Ishikawa (cell line): ENCODE measurements around the gene FRMPD4.

Source experiments
- CEBPB ChIP-seq: IDR thresholded peaks from 2 replicates; pipeline ENCODE4 v1.6.1; 2012
- CREB1 ChIP-seq: IDR thresholded peaks from 2 replicates; pipeline ENCODE4 v1.6.1; 2012; ENCODE audit warnings: low read depth
- EGR1 ChIP-seq: IDR thresholded peaks from 2 replicates; pipeline ENCODE4 v1.6.1; 2012
- EP300 ChIP-seq: IDR thresholded peaks from 2 replicates; pipeline ENCODE4 v1.6.1; 2012; ENCODE audit warnings: borderline replicate concordance
- FOXM1 ChIP-seq: IDR thresholded peaks from 2 replicates; pipeline ENCODE4 v1.6.1; 2012; ENCODE audit warnings: low read depth, borderline replicate concordance
- MAX ChIP-seq: IDR thresholded peaks from 2 replicates; pipeline ENCODE4 v1.6.1; 2012
- NFIC ChIP-seq: IDR thresholded peaks from 2 replicates; pipeline ENCODE4 v1.6.1; 2012
- RAD21 ChIP-seq: IDR thresholded peaks from 2 replicates; pipeline ENCODE4 v1.6.1; 2012; ENCODE audit warnings: low read depth
- REST ChIP-seq: IDR thresholded peaks from 2 replicates; pipeline ENCODE4 v1.6.1; 2012; ENCODE audit warnings: low read depth, mild to moderate bottlenecking
- TAF1 ChIP-seq: IDR thresholded peaks from 2 replicates; pipeline ENCODE4 v1.6.1; 2012; ENCODE audit warnings: low read depth, mild to moderate bottlenecking
- TCF12 ChIP-seq: IDR thresholded peaks from 2 replicates; pipeline ENCODE4 v1.6.1; 2012; ENCODE audit warnings: low read depth
- TEAD4 ChIP-seq: IDR thresholded peaks from 2 replicates; pipeline ENCODE4 v1.6.1; 2012
- YY1 ChIP-seq: IDR thresholded peaks from 2 replicates; pipeline ENCODE4 v1.6.1; 2012; ENCODE audit warnings: low read depth
- ZBTB7A ChIP-seq: IDR thresholded peaks from 2 replicates; pipeline ENCODE4 v1.6.1; 2012; ENCODE audit warnings: low read depth
- TF ChIP-seq, protein P1 (sequence below): IDR thresholded peaks from 2 replicates; pipeline ENCODE4 v1.6.1; 2012

FRMPD4 gene

GRCh38 chrX:12400218-12400617, 261.9 kb downstream of the FRMPD4 start:
- TF ChIP-seq ZBTB7A: no peak
- TF ChIP-seq EP300: no peak
- TF ChIP-seq TAF1: no peak
- no peak for TF ChIP-seq CEBPB
- no peak for TF ChIP-seq CREB1
- no peak for TF ChIP-seq FOXM1
- no peak for TF ChIP-seq EGR1
- TF ChIP-seq TCF12: no peak
- TF ChIP-seq MAX: no peak
- TF ChIP-seq NFIC: no peak
- TF ChIP-seq RAD21: no peak
- TF ChIP-seq, protein P1, sequence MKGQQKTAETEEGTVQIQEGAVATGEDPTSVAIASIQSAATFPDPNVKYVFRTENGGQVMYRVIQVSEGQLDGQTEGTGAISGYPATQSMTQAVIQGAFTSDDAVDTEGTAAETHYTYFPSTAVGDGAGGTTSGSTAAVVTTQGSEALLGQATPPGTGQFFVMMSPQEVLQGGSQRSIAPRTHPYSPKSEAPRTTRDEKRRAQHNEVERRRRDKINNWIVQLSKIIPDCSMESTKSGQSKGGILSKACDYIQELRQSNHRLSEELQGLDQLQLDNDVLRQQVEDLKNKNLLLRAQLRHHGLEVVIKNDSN: no peak
- no peak for TF ChIP-seq REST
- no peak for TF ChIP-seq TEAD4
- no peak for TF ChIP-seq YY1

GRCh38 chrX:12401252-12401651, 263.0 kb downstream of the FRMPD4 start:
- TF ChIP-seq, protein P1: no peak
- TF ChIP-seq YY1: no peak
- no peak for TF ChIP-seq TCF12
- no peak for TF ChIP-seq MAX
- TF ChIP-seq REST: no peak
- no peak for TF ChIP-seq TEAD4
- TF ChIP-seq FOXM1: no peak
- no peak for TF ChIP-seq NFIC
- TF ChIP-seq CREB1: no peak
- no peak for TF ChIP-seq EGR1
- TF ChIP-seq EP300: no peak
- no peak for TF ChIP-seq ZBTB7A
- TF ChIP-seq RAD21: no peak
- no peak for TF ChIP-seq CEBPB
- no peak for TF ChIP-seq TAF1

GRCh38 chrX:12403474-12404082, 265.3 kb downstream of the FRMPD4 start:
- TF ChIP-seq ZBTB7A (no peak), EP300 (no peak), YY1 (no peak), FOXM1 (no peak), NFIC (no peak), TAF1 (no peak), RAD21 (no peak), TCF12 (no peak), TEAD4 (no peak), EGR1 (no peak), CEBPB (no peak)
- TF ChIP-seq, protein P1: no peak

DNA sequence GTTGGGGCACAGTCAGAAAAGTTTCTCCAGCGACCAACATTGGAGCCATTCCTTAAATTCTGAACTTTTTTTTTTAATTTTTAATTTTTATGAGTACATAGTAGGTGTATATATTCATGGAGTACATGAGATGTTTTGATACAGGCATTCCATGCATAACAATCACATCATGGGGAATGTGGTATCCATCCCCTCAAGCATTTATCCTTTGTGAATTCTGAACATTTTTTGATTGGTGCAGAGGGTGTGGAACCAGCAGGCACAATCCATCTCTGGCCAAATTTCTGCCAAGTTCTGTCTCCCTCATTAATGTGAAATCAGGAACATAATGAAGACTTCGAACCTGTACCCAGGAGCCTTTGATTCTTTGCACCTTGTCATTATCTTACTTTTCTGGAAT, 267.0 kb downstream of the FRMPD4 start:
- TF ChIP-seq CREB1 (no peak), ZBTB7A (no peak)

DNA sequence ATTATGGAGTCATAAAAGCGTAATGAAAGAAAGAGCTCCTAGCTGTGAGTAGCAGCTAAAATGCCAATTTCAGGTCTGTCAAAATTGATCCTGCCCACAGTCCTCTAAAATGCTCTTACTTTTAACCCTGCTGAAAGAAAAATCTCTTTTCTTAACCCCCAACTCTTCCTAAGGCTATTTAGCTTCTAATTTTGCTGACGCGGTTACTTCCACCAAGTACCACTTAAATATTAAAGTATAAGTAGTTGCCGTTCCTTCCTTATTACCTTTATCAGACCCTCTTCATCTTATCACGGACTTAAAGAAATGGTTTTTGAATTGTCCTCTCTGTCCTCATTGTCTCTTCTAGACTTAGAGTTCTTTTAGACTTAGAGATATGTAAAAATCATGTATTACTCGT, 272.2 kb downstream of the FRMPD4 start:
- TF ChIP-seq CREB1 (no peak), RAD21 (no peak), TCF12 (no peak), TEAD4 (no peak), NFIC (no peak), EP300 (no peak), REST (no peak), ZBTB7A (no peak), FOXM1 (no peak), YY1 (no peak), EGR1 (no peak), TAF1 (no peak), CEBPB (no peak), MAX (no peak)
- TF ChIP-seq, protein P1: no peak
